IMR-90 (cell line): ENCODE measurements around the gene MALRD1.
A peak's percentile ranks its signal among the peaks of the same experiment; 100 is the strongest.

Experiments
- CEBPB ChIP-seq: IDR thresholded peaks from 2 replicates; pipeline ENCODE4 v1.6.1; 2012; ENCODE audit warnings: low read depth, low read length, improper control_type of control experiment
- MAFK ChIP-seq: IDR thresholded peaks from 2 replicates; pipeline ENCODE4 v1.6.1; 2012; ENCODE audit warnings: low read depth, low read length, improper control_type of control experiment
- MXI1 ChIP-seq: IDR thresholded peaks from 2 replicates; pipeline ENCODE4 v1.6.1; 2012; ENCODE audit warnings: low read depth, mild to moderate bottlenecking, low read length, moderate library complexity, borderline replicate concordance
- NFE2L2 ChIP-seq: fragments of 150-350 bp; IDR thresholded peaks from 2 replicates; pipeline ENCODE4 v1.6.1; 2016; ENCODE audit warnings: low read depth, mild to moderate bottlenecking, low read length
- POLR2A ChIP-seq: IDR thresholded peaks from 2 replicates; pipeline ENCODE4 v1.6.1; 2012; ENCODE audit warnings: mild to moderate bottlenecking, low read depth, low read length
- SMC3 ChIP-seq: fragments of 150-350 bp; IDR thresholded peaks from 2 replicates; pipeline ENCODE4 v1.6.1; 2016; ENCODE audit warnings: low read depth, mild to moderate bottlenecking, antibody characterized with exemption, low read length, moderate library complexity
- TF ChIP-seq, protein P1 (sequence below): conservative IDR thresholded peaks from 2 replicates; pipeline ENCODE4 v1.5.1; 2012; ENCODE audit warnings: mild to moderate bottlenecking, low read depth, low read length, improper control_type of control experiment
- TF ChIP-seq, protein P2 (sequence below): fragments of 150-350 bp; IDR thresholded peaks from 2 replicates; pipeline ENCODE4 v1.6.1; 2017; ENCODE audit warnings: mild to moderate bottlenecking, antibody characterized with exemption, low read length, low read depth

DNA sequence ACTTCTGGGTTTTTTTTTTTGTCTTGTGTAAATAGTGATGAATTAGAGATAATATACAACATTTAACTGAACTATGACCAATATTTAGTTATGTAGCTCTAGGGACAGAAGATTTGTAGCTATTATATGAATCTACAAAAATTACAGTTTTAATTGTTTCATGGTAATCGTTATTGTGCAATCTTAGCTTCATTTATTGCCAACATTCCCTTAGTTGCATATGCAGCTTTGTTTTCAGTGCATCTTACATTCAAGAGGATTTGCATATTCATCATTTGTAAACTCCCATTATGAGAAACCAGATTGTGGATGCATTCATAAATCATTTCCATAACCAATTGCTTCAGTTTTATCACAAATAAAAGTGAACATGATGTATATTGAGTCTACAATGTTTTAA, 68.8 kb downstream of the MALRD1 start:
- TF ChIP-seq, protein P1, sequence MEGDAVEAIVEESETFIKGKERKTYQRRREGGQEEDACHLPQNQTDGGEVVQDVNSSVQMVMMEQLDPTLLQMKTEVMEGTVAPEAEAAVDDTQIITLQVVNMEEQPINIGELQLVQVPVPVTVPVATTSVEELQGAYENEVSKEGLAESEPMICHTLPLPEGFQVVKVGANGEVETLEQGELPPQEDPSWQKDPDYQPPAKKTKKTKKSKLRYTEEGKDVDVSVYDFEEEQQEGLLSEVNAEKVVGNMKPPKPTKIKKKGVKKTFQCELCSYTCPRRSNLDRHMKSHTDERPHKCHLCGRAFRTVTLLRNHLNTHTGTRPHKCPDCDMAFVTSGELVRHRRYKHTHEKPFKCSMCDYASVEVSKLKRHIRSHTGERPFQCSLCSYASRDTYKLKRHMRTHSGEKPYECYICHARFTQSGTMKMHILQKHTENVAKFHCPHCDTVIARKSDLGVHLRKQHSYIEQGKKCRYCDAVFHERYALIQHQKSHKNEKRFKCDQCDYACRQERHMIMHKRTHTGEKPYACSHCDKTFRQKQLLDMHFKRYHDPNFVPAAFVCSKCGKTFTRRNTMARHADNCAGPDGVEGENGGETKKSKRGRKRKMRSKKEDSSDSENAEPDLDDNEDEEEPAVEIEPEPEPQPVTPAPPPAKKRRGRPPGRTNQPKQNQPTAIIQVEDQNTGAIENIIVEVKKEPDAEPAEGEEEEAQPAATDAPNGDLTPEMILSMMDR, result no peak
- TF ChIP-seq NFE2L2 (no peak), CEBPB (peak; percentile 83), POLR2A (no peak), MAFK (no peak), MXI1 (no peak), SMC3 (no peak)
- TF ChIP-seq, protein P2, sequence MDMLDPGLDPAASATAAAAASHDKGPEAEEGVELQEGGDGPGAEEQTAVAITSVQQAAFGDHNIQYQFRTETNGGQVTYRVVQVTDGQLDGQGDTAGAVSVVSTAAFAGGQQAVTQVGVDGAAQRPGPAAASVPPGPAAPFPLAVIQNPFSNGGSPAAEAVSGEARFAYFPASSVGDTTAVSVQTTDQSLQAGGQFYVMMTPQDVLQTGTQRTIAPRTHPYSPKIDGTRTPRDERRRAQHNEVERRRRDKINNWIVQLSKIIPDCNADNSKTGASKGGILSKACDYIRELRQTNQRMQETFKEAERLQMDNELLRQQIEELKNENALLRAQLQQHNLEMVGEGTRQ, result no peak
